ENCODE data around the gene TBCC.

DNA sequence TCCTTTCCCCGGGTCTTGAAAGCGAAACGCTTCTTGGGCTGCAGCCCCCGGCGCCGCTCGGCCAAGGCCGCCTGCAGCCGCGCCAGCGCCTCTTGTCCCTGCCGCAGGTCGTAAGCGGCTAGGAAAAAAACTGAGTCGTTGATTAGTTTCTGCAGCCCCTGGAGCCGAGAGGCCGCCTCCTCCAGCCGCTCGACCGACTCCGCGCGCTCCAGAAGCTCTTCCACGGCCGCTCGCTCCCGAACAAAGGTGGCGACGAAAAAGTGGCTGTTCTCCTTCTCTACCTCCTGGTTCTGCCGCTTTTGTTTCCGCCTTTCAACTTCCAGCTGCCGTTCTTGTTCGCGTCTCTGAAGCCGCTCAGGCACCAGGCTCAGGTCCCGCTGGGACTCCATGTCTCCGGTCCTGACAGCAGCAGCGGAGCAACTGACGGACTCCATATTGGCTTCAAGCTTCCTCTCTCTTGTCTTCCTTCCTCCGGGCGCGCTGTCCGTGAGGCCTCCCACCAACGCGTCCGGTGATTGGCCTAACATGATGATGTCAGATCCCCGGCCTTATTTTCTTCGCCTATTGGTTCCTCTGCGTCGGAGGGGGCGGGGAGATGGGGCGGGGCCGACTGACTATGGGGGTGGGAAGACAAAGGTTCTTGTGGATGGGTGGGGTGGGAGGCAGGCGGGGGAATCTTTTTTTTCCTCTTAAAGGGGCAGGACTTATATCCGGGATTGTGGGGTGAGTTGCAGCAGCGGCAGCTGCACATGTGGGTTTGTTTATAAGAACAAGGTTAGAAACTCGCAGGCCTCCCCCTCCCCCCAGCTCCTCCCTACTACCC is at the start of gene TBCC:
- peak; percentile 99 for TF ChIP-seq POLR2A (IDR thresholded peaks at IDR 0.05; ENCODE audit: low read depth, low read length)
- peak; percentile 98 for TF ChIP-seq POLR2AphosphoS5 (IDR thresholded peaks at IDR 0.05; ENCODE audit: low read depth, low read length)
- peak; percentile 98 for TF ChIP-seq TAF1 (IDR thresholded peaks at IDR 0.05; ENCODE audit: low read depth, low read length)
